ENCODE measurements around the gene DOCK7. TPM values are rescaled to one million over a fixed set of nuclear protein-coding genes. Genes with fewer than 3 reads are reported as not detected.
A peak's percentile ranks its signal among the peaks of the same experiment; 100 is the strongest.

DOCK7 gene, protein sequence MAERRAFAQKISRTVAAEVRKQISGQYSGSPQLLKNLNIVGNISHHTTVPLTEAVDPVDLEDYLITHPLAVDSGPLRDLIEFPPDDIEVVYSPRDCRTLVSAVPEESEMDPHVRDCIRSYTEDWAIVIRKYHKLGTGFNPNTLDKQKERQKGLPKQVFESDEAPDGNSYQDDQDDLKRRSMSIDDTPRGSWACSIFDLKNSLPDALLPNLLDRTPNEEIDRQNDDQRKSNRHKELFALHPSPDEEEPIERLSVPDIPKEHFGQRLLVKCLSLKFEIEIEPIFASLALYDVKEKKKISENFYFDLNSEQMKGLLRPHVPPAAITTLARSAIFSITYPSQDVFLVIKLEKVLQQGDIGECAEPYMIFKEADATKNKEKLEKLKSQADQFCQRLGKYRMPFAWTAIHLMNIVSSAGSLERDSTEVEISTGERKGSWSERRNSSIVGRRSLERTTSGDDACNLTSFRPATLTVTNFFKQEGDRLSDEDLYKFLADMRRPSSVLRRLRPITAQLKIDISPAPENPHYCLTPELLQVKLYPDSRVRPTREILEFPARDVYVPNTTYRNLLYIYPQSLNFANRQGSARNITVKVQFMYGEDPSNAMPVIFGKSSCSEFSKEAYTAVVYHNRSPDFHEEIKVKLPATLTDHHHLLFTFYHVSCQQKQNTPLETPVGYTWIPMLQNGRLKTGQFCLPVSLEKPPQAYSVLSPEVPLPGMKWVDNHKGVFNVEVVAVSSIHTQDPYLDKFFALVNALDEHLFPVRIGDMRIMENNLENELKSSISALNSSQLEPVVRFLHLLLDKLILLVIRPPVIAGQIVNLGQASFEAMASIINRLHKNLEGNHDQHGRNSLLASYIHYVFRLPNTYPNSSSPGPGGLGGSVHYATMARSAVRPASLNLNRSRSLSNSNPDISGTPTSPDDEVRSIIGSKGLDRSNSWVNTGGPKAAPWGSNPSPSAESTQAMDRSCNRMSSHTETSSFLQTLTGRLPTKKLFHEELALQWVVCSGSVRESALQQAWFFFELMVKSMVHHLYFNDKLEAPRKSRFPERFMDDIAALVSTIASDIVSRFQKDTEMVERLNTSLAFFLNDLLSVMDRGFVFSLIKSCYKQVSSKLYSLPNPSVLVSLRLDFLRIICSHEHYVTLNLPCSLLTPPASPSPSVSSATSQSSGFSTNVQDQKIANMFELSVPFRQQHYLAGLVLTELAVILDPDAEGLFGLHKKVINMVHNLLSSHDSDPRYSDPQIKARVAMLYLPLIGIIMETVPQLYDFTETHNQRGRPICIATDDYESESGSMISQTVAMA (N-terminal part only)
- total RNA-seq, result 10 to 100 TPM; 34.1 to 47.7 (median 42.1) TPM

DNA sequence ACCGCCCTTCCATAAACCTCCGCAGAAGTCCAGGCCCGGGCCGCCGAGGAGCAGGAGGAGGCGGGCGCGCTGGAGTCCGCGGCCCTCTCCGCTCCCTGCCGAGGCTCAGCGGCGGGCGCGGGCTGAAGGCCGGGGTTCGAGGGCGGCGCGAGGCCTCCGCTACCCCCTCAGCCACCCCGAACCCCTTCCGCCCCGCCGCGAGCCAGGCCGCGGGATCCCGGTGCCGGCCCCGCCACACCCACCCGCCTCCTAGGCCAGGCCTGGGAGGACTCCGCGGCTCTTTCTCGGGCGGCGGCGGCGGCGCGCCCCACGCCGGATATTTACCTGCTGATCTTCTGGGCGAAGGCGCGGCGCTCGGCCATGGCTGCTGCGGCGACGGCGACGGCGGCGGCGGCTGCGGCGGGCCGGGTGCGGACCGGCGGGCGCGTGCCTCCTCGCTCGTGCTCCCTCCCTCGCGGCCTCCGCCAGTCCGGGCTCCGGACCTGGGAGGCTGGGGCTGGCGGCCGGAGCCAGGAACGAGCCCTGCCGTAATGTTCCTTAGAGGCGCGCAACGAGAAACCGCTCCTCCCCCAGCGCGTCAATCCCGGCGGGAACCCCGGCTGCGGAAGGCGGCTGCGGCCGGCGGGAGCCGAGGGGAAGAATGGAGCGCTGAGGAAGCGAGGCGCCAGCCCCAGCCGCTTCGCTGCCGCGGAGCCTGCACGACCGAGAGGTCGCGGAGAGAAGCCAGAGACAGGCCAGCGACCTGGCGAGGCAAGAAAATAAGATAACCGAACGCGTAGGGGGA is at the start of gene DOCK7:
Gene DOCK7, minus strand, starts transcription at position 484 of the 784 bp plus-strand sequence. Its CDS starts 122 bp downstream, at position 362.
- Histone ChIP-seq H3K36me3 (no peaks in the 10 kb centered on the region), H3K4me3 (replicated peaks in 1 of 3) (peak within 1 kb of the TSS; percentile 25 to 91 (median 88)), H3K4me1 (peaks cover 24 to 28% of the 10 kb centered on the region in 2 donors), H3K9me3 (no peaks in the 10 kb centered on the region), H3K27ac (peak within 1 kb of the TSS; percentile 70 to 82 (median 73)), H3K27me3 (no peaks in the 10 kb centered on the region)
- DNase-seq, result peak; percentile 62 to 70
- TF ChIP-seq, protein P1, sequence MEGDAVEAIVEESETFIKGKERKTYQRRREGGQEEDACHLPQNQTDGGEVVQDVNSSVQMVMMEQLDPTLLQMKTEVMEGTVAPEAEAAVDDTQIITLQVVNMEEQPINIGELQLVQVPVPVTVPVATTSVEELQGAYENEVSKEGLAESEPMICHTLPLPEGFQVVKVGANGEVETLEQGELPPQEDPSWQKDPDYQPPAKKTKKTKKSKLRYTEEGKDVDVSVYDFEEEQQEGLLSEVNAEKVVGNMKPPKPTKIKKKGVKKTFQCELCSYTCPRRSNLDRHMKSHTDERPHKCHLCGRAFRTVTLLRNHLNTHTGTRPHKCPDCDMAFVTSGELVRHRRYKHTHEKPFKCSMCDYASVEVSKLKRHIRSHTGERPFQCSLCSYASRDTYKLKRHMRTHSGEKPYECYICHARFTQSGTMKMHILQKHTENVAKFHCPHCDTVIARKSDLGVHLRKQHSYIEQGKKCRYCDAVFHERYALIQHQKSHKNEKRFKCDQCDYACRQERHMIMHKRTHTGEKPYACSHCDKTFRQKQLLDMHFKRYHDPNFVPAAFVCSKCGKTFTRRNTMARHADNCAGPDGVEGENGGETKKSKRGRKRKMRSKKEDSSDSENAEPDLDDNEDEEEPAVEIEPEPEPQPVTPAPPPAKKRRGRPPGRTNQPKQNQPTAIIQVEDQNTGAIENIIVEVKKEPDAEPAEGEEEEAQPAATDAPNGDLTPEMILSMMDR (IDR thresholded peaks at IDR 0.05), result no peak
- TF ChIP-seq POLR2A (IDR thresholded peaks at IDR 0.05), result peak in 1 of 2 donors; percentile 59
- 0 to 1% methylated on average over 23 to 27 of the region's 107 CpGs for WGBS, 2 donors
- intact Hi-C loops (cut with DNase I), result no loop called here

GRCh38 chr1:62735491-62736171 is 47.4 kb upstream of the DOCK7 start:
- Histone ChIP-seq H3K4me3 (replicated peaks in 1 of 3) (no peak overlapping the region), H3K27ac (peak overlapping the region in 1 of 3 donors; percentile 9), H3K36me3 (no peaks in the 10 kb centered on the region), H3K9me3 (no peaks in the 10 kb centered on the region), H3K27me3 (no peaks in the 10 kb centered on the region), H3K4me1 (peaks cover 0 to 5% of the 10 kb centered on the region in 2 donors)
- TF ChIP-seq, protein P1 (IDR thresholded peaks at IDR 0.05), result no peak
- TF ChIP-seq POLR2A (IDR thresholded peaks at IDR 0.05), result no peak
- DNase-seq, result no peak
- 69 to 72% methylated on average over 3 of the region's 3 CpGs for WGBS, 2 donors
- intact Hi-C loops (cut with DNase I), result loop anchor here (10.0 kb wide), 1 partner anchor 201 kb away; no protein-coding TSS in a partner anchor

DNA sequence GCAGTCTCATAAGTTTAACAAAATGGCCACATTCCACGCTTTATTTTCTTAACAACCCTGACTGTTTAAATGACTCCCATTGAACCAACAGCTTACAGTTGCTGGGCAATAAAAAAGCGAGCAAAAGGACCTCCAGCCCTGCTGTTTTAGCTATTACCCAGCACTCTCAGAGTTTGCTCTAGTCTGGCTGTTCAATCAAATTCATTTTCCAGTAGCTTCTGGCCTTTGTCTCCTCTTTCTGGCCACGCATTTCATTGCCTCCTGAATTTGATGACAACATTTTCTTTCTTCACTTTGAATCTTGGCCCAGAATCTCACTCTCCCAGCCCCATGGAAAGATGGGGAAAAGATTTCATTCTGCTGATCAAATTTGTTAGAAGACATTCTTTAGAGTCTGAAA is 44.1 kb upstream of the DOCK7 start:
- no peak for TF ChIP-seq POLR2A (IDR thresholded peaks at IDR 0.05)
- TF ChIP-seq, protein P1 (IDR thresholded peaks at IDR 0.05), result no peak
- H3K4me3 ChIP-seq (replicated peaks in 1 of 3), result no peak overlapping the region
- H3K9me3 ChIP-seq, result no peaks in the 10 kb centered on the region

DNA sequence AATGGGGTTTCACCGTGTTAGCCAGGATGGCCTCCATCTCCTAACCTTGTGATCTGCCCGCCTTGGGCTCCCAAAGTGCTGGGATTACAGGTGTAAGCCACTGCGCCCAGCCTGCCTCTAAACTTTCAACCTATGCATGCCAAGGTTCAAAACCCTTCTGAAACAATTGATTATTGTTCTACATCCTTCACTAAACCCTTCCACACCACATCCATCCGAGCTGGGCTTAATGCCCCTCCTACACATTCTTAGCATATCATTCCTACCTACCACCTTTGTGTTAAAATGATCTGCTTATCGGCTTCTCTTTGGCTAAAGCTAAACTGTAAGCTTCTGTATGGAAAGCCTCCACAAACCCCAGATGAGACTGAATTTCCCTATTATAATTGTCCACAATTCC is 40.8 kb upstream of the DOCK7 start:
- intact Hi-C loops (cut with DNase I), result no loop called here
- H3K9me3 ChIP-seq, result no peaks in the 10 kb centered on the region
- TF ChIP-seq, protein P1 (IDR thresholded peaks at IDR 0.05), result no peak
- no peak for TF ChIP-seq POLR2A (IDR thresholded peaks at IDR 0.05)
- 87 to 90% methylated on average over 5 of the region's 5 CpGs for WGBS, 2 donors
- H3K4me1 ChIP-seq, result peaks cover 4 to 5% of the 10 kb centered on the region in 2 donors
- DNase-seq, result no peak
- no peaks in the 10 kb centered on the region for H3K36me3 ChIP-seq
- H3K27me3 ChIP-seq, result no peaks in the 10 kb centered on the region
- no peak overlapping the region for H3K4me3 ChIP-seq (replicated peaks in 1 of 3)
- no peak overlapping the region for H3K27ac ChIP-seq

More for the DNA sequence above, 44.1 kb upstream of the DOCK7 start:
- no peak for DNase-seq
- Histone ChIP-seq H3K4me1 (peaks cover 0 to 5% of the 10 kb centered on the region in 2 donors), H3K27ac (no peak overlapping the region), H3K27me3 (no peaks in the 10 kb centered on the region), H3K36me3 (no peaks in the 10 kb centered on the region)
- intact Hi-C loops (cut with DNase I), result loop anchor here (10.0 kb wide), 1 partner anchor 198 kb away; no protein-coding TSS in a partner anchor
- WGBS, 2 donors, result 74 to 76% methylated on average over 3 of the region's 3 CpGs
